ENCODE results near the gene CBL. TPM values are rescaled to one million over a fixed set of nuclear protein-coding genes. Genes with fewer than 3 reads are reported as not detected.

CBL gene
- total RNA-seq, 1 donor, result 9.0 TPM

DNA sequence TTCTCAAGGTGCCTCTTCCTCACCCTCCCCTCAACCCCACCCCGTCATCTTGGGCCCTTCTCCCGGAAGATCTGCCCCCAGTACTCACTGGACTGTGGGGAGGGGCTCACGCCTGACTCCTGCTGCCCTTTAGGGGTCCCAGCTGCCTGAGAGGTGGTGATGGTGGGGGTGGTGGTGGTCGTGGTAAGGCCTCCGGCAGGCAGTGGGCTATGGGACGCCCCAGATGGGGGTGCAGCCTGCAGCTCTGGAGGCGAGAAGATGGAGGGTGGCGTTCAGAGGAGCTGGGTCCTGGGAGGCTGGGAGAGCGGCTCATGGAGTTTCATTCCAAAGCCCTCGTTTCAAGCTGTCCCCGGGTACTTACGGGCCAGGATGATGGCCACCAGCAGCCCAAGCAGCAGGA, 139.5 kb downstream of the CBL start:
- Histone ChIP-seq H3K27me3 (ENCODE audit: insufficient read depth, low read length) (peaks cover 23% of the 10 kb centered on the region), H3K9me3 (ENCODE audit: low read depth, low read length) (no peaks in the 10 kb centered on the region), H3K4me3 (ENCODE audit: insufficient read depth, low read length) (no peak overlapping the region), H3K79me2 (ENCODE audit: insufficient read depth, low read length) (no peaks in the 10 kb centered on the region), H3K4me1 (ENCODE audit: insufficient read depth, low read length) (peaks cover 4% of the 10 kb centered on the region), H3K27ac (ENCODE audit: low read depth, low read length) (no peak overlapping the region), H3K36me3 (ENCODE audit: insufficient read depth, low read length) (no peaks in the 10 kb centered on the region), H4K20me1 (ENCODE audit: insufficient read depth, low read length) (no peaks in the 10 kb centered on the region), H3K4me2 (ENCODE audit: insufficient read depth, low read length) (no peak overlapping the region), H2AFZ (ENCODE audit: low read length) (no peak overlapping the region)
- TF ChIP-seq, protein P1, sequence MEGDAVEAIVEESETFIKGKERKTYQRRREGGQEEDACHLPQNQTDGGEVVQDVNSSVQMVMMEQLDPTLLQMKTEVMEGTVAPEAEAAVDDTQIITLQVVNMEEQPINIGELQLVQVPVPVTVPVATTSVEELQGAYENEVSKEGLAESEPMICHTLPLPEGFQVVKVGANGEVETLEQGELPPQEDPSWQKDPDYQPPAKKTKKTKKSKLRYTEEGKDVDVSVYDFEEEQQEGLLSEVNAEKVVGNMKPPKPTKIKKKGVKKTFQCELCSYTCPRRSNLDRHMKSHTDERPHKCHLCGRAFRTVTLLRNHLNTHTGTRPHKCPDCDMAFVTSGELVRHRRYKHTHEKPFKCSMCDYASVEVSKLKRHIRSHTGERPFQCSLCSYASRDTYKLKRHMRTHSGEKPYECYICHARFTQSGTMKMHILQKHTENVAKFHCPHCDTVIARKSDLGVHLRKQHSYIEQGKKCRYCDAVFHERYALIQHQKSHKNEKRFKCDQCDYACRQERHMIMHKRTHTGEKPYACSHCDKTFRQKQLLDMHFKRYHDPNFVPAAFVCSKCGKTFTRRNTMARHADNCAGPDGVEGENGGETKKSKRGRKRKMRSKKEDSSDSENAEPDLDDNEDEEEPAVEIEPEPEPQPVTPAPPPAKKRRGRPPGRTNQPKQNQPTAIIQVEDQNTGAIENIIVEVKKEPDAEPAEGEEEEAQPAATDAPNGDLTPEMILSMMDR (IDR thresholded peaks at IDR 0.05; ENCODE audit: extremely low read depth, low read depth, low read length), result no peak
- no peak for DNase-seq (ENCODE audit: insufficient read length, low spot score, missing footprints)

DNA sequence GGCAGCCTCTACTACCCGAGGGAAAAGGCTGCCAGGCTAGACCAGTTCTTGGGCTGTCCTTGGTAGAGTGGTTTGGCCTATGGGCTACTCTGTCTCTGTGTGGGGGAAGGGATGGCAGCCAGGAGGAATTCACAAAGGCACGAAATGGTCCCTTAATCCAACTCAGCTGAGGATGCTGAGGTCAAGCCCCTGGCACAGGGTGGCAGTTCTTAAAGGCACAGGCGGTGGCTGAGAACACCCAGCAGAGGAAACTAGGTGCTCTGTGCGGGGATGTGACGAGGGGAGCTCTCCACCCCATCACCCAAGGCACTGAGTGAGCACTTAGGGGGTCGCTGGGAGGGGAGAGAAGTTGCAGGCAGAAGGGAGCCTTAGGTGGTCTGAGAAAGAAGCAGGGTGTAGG, 140.5 kb downstream of the CBL start, which contains the start of gene MFRP:
MFRP (minus strand) TSS at position 101 of the 400 bp plus-strand sequence. CDS start 192 bp downstream, outside the sequence.
- H4K20me1 ChIP-seq (ENCODE audit: insufficient read depth, low read length), result no peaks in the 10 kb centered on the region
- no peak within 1 kb of the TSS for H3K4me2 ChIP-seq (ENCODE audit: insufficient read depth, low read length)
- DNase-seq (ENCODE audit: insufficient read length, low spot score, missing footprints), result no peak
- no peaks in the 10 kb centered on the region for H3K9me3 ChIP-seq (ENCODE audit: low read depth, low read length)
- H3K4me1 ChIP-seq (ENCODE audit: insufficient read depth, low read length), result no peaks in the 10 kb centered on the region
- H3K27me3 ChIP-seq (ENCODE audit: insufficient read depth, low read length), result peaks cover 18% of the 10 kb centered on the region
- H3K27ac ChIP-seq (ENCODE audit: low read depth, low read length), result no peak within 1 kb of the TSS
- no peak within 1 kb of the TSS for H3K4me3 ChIP-seq (ENCODE audit: insufficient read depth, low read length)
- TF ChIP-seq, protein P1 (IDR thresholded peaks at IDR 0.05; ENCODE audit: extremely low read depth, low read depth, low read length), result no peak
- H3K79me2 ChIP-seq (ENCODE audit: insufficient read depth, low read length), result no peaks in the 10 kb centered on the region
- H2AFZ ChIP-seq (ENCODE audit: low read length), result no peak within 1 kb of the TSS
- H3K36me3 ChIP-seq (ENCODE audit: insufficient read depth, low read length), result no peaks in the 10 kb centered on the region

DNA sequence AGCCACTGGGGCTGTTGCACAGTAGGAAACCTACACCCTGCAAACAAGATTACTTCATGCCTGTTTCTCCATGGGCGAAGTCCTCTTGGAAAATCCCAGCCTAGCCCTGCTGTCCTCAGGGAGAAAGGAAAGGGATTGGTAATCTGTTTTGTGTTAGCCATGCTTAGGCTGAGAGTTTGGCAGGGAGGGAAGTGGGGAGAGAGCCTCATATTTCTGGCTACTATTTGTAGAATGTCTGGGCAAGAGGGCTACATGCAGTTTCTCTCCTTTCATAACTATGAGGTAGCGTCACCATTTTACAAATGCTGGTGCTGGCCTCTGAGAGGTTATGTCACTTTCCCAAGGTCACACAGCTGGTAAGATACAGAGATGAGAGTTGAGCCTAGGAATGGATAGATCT, 141.1 kb downstream of the CBL start:
- H3K27me3 ChIP-seq (ENCODE audit: insufficient read depth, low read length), result peaks cover 23% of the 10 kb centered on the region
- no peak overlapping the region for H3K4me2 ChIP-seq (ENCODE audit: insufficient read depth, low read length)
- peak; percentile 91 for DNase-seq (ENCODE audit: insufficient read length, low spot score, missing footprints)
- H3K27ac ChIP-seq (ENCODE audit: low read depth, low read length), result no peak overlapping the region
- H3K4me3 ChIP-seq (ENCODE audit: insufficient read depth, low read length), result no peak overlapping the region
- no peaks in the 10 kb centered on the region for H3K4me1 ChIP-seq (ENCODE audit: insufficient read depth, low read length)
- TF ChIP-seq, protein P1 (IDR thresholded peaks at IDR 0.05; ENCODE audit: extremely low read depth, low read depth, low read length), result no peak
- H2AFZ ChIP-seq (ENCODE audit: low read length), result no peak overlapping the region
- no peaks in the 10 kb centered on the region for H3K9me3 ChIP-seq (ENCODE audit: low read depth, low read length)
- no peaks in the 10 kb centered on the region for H4K20me1 ChIP-seq (ENCODE audit: insufficient read depth, low read length)
- no peaks in the 10 kb centered on the region for H3K79me2 ChIP-seq (ENCODE audit: insufficient read depth, low read length)
- no peaks in the 10 kb centered on the region for H3K36me3 ChIP-seq (ENCODE audit: insufficient read depth, low read length)

DNA sequence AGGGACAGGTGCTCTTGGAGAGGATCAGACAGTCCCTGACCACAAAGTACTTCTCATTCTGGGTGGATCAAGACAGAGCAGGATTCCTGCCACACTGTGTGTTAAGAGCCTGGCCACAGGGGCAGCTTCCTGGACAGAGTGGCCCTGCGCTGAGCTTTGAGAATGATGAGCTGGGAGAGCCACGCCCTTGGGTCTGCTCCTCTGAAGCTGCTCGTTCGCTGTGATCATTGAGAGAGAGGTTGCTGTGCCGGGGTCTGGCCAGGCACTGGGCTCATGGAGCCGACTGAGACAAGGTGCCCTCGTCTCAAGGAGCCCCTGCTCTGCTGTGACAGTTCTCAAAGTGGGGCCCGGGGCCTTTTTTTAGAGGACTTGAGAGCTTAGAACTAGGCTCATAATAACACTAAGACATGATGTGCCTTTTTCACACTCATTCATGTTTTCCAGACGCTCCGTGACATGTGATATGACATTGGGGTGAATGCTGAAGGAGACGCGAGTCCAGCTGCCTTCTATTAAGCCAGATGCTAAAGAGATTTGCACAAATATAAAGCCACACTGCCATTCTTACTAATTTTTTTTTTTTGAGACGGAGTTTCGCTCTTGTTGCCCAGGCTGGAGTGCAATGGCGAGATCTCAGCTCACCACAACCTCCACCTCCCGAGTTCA, 141.9 kb downstream of the CBL start:
- Histone ChIP-seq H2AFZ (ENCODE audit: low read length) (no peak overlapping the region), H3K9me3 (ENCODE audit: low read depth, low read length) (no peaks in the 10 kb centered on the region), H4K20me1 (ENCODE audit: insufficient read depth, low read length) (no peaks in the 10 kb centered on the region), H3K4me3 (ENCODE audit: insufficient read depth, low read length) (no peak overlapping the region), H3K27me3 (ENCODE audit: insufficient read depth, low read length) (peaks cover 23% of the 10 kb centered on the region), H3K79me2 (ENCODE audit: insufficient read depth, low read length) (no peaks in the 10 kb centered on the region), H3K4me2 (ENCODE audit: insufficient read depth, low read length) (no peak overlapping the region), H3K4me1 (ENCODE audit: insufficient read depth, low read length) (no peaks in the 10 kb centered on the region), H3K27ac (ENCODE audit: low read depth, low read length) (no peak overlapping the region), H3K36me3 (ENCODE audit: insufficient read depth, low read length) (no peaks in the 10 kb centered on the region)
- DNase-seq (ENCODE audit: insufficient read length, low spot score, missing footprints), result no peak
- TF ChIP-seq, protein P1 (IDR thresholded peaks at IDR 0.05; ENCODE audit: extremely low read depth, low read depth, low read length), result no peak

All from osteoblast (primary cell).